Effector CD4-positive, alpha-beta T cell (primary cell): ENCODE measurements around the gene MCCC1.
A peak's percentile ranks its signal among the peaks of the same experiment; 100 is the strongest.
"Not testable (repeated sequence)": the region's sequence is repeated elsewhere in the genome, so short reads cannot be mapped to it uniquely, and the experiment has no call there.

Experiments used
- DNase-seq: peaks from one replicate; pipeline ENCODE4 v3.0.0-alpha.2; 2020

The MCCC1 gene

GRCh38 chr3:183038757-183039156 lies 60.5 kb downstream of the MCCC1 start:
- DNase-seq: no peak

GRCh38 chr3:183038221-183038620 lies 61.1 kb downstream of the MCCC1 start:
- DNase-seq: no peak

GRCh38 chr3:183033746-183034145 lies 65.5 kb downstream of the MCCC1 start:
- DNase-seq: no peak

GRCh38 chr3:183032880-183033555 lies 66.3 kb downstream of the MCCC1 start:
- DNase-seq: no peak

GRCh38 chr3:183031826-183032225 lies 67.5 kb downstream of the MCCC1 start:
- DNase-seq: no peak

GRCh38 chr3:183028416-183028815 lies 70.9 kb downstream of the MCCC1 start:
- DNase-seq: no peak

GRCh38 chr3:183027276-183027675 lies 72.0 kb downstream of the MCCC1 start:
- DNase-seq: no peak

- no peak for DNase-seq
Measured at GRCh38 chr3:183022936-183023516, 76.3 kb downstream of the MCCC1 start.

- no peak for DNase-seq
Measured at GRCh38 chr3:183018421-183019192, 80.7 kb downstream of the MCCC1 start.

- no peak for DNase-seq
Measured at GRCh38 chr3:183015185-183015584, 84.1 kb downstream of the MCCC1 start.

- no peak for DNase-seq
Measured at GRCh38 chr3:183013856-183014255, 85.4 kb downstream of the MCCC1 start.

- no peak for DNase-seq
Measured at GRCh38 chr3:183013074-183013473, 86.2 kb downstream of the MCCC1 start.

GRCh38 chr3:183008800-183009199 lies 90.5 kb downstream of the MCCC1 start:
- DNase-seq: no peak

GRCh38 chr3:183008303-183008702 lies 91.0 kb downstream of the MCCC1 start:
- no peak for DNase-seq

- no peak for DNase-seq
Measured at GRCh38 chr3:183006396-183007002, 92.8 kb downstream of the MCCC1 start.

- DNase-seq: no peak
Measured at GRCh38 chr3:182999767-183000166, 99.5 kb downstream of the MCCC1 start.

- not testable (repeated sequence) for DNase-seq
Measured at GRCh38 chr3:182993486-182994201, 105.7 kb downstream of the MCCC1 start.

- DNase-seq: no peak
Measured at GRCh38 chr3:182989566-182989965, 109.7 kb downstream of the MCCC1 start.

GRCh38 chr3:182986021-182986420 lies 113.3 kb downstream of the MCCC1 start:
- no peak for DNase-seq

GRCh38 chr3:182983876-182984275 lies 115.4 kb downstream of the MCCC1 start:
- DNase-seq: no peak

GRCh38 chr3:182981038-182981380 lies 118.3 kb downstream of the MCCC1 start:
- no peak for DNase-seq

- DNase-seq: peak; percentile 85
Measured at GRCh38 chr3:182980204-182981037, 118.9 kb downstream of the MCCC1 start, which contains the start of gene DCUN1D1. TSS of gene DCUN1D1 (minus strand) at chr3:182980538. CDS start at chr3:182980489, 49 bp downstream.
